ENCODE data around the gene SYPL2.
"Not testable (repeated sequence)": the region's sequence is repeated elsewhere in the genome, so short reads cannot be mapped to it uniquely, and the experiment has no call there.

Gene SYPL2

GRCh38 chr1:109473284-109474057 lies 7.1 kb downstream of the SYPL2 start:
- not testable (repeated sequence) for DNase-seq

GRCh38 chr1:109474697-109475096 lies 8.4 kb downstream of the SYPL2 start:
- DNase-seq = no peak

- no peak for DNase-seq
Measured at GRCh38 chr1:109475261-109475660, 8.9 kb downstream of the SYPL2 start.

- no peak for DNase-seq
Measured at GRCh38 chr1:109476825-109477224, 10.5 kb downstream of the SYPL2 start.

GRCh38 chr1:109477821-109478220 lies 11.5 kb downstream of the SYPL2 start:
- DNase-seq = no peak

GRCh38 chr1:109478806-109479205 lies 12.5 kb downstream of the SYPL2 start:
- no peak for DNase-seq

GRCh38 chr1:109479311-109479710 lies 13.0 kb downstream of the SYPL2 start:
- DNase-seq = no peak

- DNase-seq = no peak
Measured at GRCh38 chr1:109479901-109480300, 13.6 kb downstream of the SYPL2 start.

GRCh38 chr1:109481646-109482045 lies 15.3 kb downstream of the SYPL2 start:
- no peak for DNase-seq

- DNase-seq = no peak
Measured at GRCh38 chr1:109482242-109482641, 15.9 kb downstream of the SYPL2 start.

GRCh38 chr1:109482791-109483671 lies 16.7 kb downstream of the SYPL2 start:
- no peak for DNase-seq

- DNase-seq = peak; percentile 58
Measured at GRCh38 chr1:109483672-109484518, 17.5 kb downstream of the SYPL2 start, which contains the start of gene ATXN7L2. Gene ATXN7L2, plus strand, starts transcription at chr1:109483905. Its CDS starts 49 bp downstream, at chr1:109483954.

GRCh38 chr1:109484519-109484975 lies 18.2 kb downstream of the SYPL2 start:
- DNase-seq = no peak

- DNase-seq = no peak
Measured at GRCh38 chr1:109485001-109485400, 18.7 kb downstream of the SYPL2 start.

GRCh38 chr1:109487261-109487660 lies 20.9 kb downstream of the SYPL2 start:
- no peak for DNase-seq

- DNase-seq = no peak
Measured at GRCh38 chr1:109488201-109488600, 21.9 kb downstream of the SYPL2 start.

- DNase-seq = no peak
Measured at GRCh38 chr1:109488696-109489095, 22.4 kb downstream of the SYPL2 start.

GRCh38 chr1:109490029-109490933 lies 23.9 kb downstream of the SYPL2 start:
- DNase-seq = peak; percentile 8

- DNase-seq = no peak
Measured at GRCh38 chr1:109490934-109491302, 24.6 kb downstream of the SYPL2 start.

GRCh38 chr1:109491372-109491771 lies 25.0 kb downstream of the SYPL2 start:
- no peak for DNase-seq

GRCh38 chr1:109492779-109493178 lies 26.4 kb downstream of the SYPL2 start:
- no peak for DNase-seq

GRCh38 chr1:109493227-109493626 lies 26.9 kb downstream of the SYPL2 start:
- no peak for DNase-seq

Measured in SHP77 treated with DMSO at 0.1 percent for 48 hours (cell line).